ENCODE results near the gene NR2F2. TPM values are rescaled to one million over a fixed set of nuclear protein-coding genes. Genes with fewer than 3 reads are reported as not detected.
A peak's percentile ranks its signal among the peaks of the same experiment; 100 is the strongest.

The NR2F2 gene
- polyA plus RNA-seq, 1 donor from 2014 or later, result 0.07 TPM

DNA sequence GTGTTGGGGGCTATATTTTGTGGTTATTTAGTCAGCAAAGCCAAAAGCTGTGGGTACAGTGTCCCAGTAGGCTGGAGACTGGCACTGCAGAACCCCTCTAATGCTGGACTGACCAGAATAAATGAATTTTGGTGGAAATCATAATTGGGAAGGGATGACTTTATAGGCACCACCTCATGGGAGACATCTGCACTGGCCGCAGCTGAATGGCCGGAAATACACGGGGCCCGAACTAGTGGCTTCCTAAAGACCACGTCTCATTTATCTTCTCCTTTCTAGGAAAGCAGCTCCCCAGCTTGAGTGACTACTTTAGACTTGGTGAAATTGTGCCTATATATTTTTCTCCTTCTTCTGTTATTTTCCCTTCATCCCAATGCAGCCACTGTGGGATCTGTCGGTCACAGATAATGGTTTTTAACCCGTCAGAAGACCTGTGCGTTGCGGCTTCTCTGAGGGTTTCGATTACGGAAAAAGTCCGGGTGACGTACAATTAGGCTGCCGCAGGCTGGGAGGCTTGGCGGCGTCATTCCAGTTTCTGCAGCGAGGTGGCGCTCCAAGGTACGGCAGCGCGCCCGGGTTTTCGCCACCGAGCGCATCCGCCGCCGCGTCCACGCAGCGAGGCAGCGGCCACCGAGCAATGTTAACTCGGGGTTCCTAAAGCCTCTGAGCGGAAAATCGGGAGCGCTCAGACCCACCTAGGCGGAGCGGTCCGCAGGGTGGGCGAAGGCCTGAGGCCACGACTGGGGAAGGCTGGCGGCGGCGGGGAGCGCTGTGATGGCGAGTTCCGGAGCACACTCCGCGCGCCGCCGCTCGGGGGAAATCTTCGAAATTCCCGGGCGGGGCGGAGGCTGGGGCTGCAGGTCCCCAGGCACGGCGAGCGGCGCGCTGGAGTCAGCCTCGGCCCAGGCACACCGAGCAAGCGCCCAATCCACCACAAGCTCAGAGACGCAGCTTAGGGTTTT lies 26.3 kb downstream of the NR2F2 start:
- Histone ChIP-seq H3K9me2 (ENCODE audit: insufficient read depth, low read length) (no peaks in the 10 kb centered on the region), H3K4me3 (ENCODE audit: low read length) (peak overlapping the region; percentile 72), H3K79me2 (replicated peaks; ENCODE audit: insufficient read depth, low read length) (no peaks in the 10 kb centered on the region), H3K9ac (ENCODE audit: low read length) (peak overlapping the region; percentile 32), H2AFZ (ENCODE audit: low read depth, low read length) (no peak overlapping the region), H3K27ac (ENCODE audit: low read length) (no peak overlapping the region), H3K9me3 (ENCODE audit: low read length) (no peaks in the 10 kb centered on the region), H3K4me2 (ENCODE audit: low read length) (peak overlapping the region; percentile 56), H3K36me3 (ENCODE audit: insufficient read depth, low read length) (no peaks in the 10 kb centered on the region), H4K20me1 (ENCODE audit: insufficient read depth) (no peaks in the 10 kb centered on the region), H3F3A (ENCODE audit: insufficient read depth, low read length, poor library complexity, severe bottlenecking) (no peaks in the 10 kb centered on the region), H3K27me3 (ENCODE audit: insufficient read depth, low read depth, low read length) (peaks cover 100% of the 10 kb centered on the region)
- peak; percentile 15 for TF ChIP-seq POLR2AphosphoS5 (IDR thresholded peaks at IDR 0.05)
- no peak for TF ChIP-seq TAF1 (IDR thresholded peaks at IDR 0.05; ENCODE audit: low read depth)
- TF ChIP-seq SMC3 (conservative IDR thresholded peaks at IDR 0.05; ENCODE audit: poor library complexity), result peak; percentile 98
- TF ChIP-seq REST (IDR thresholded peaks at IDR 0.05; ENCODE audit: borderline replicate concordance), result no peak
- TF ChIP-seq CTCF (IDR thresholded peaks at IDR 0.05; ENCODE audit: poor library complexity, severe bottlenecking), result peak; percentile 96
- TF ChIP-seq RAD21 (conservative IDR thresholded peaks at IDR 0.05), result peak; percentile 93
- no peak for TF ChIP-seq EP300 (conservative IDR thresholded peaks at IDR 0.05; ENCODE audit: poor library complexity, severe bottlenecking)
- peak; percentile 54 for TF ChIP-seq EZH2 (IDR thresholded peaks at IDR 0.05; ENCODE audit: borderline replicate concordance, insufficient read depth, low read length, poor library complexity, severe bottlenecking)

DNA sequence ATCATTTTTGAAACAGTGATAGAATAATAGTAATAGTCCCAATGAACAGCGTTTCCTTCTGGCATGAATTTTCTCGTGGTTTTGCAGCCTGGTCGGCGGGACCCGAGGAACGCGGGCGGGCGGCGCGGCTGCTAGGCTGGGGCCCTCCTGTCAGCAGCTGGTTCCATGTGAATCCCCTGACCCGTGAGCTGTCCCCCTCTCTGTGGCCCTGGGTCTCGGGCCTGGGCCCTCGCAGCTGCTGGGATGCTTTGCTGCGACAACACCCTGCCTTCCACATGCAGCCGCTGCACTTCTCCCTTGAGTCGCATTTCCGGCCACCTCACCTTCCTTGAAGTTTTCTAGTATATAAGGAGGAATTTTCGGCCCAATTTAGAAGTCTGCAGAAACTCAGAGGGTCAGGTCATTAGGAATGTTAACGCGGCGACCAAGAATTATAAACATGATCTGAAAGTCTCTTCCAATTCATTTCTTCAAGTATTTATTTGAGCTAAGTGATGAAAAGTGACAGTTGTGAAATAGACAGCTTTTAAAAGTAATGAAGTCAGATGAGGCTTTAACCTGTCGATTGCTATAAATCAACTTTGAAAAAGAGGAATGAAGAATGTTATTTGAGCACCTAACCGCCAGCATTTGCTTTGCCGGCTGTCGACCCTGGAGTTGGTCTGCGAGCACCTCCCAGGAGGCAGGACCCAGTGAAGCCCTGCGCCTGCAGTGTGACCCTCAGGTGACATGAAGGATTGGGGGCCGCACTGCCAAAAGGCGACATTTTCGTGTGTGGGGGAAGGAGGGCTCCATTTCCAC lies 27.7 kb downstream of the NR2F2 start:
- Histone ChIP-seq H3F3A (ENCODE audit: insufficient read depth, low read length, poor library complexity, severe bottlenecking) (no peaks in the 10 kb centered on the region), H3K36me3 (ENCODE audit: insufficient read depth, low read length) (no peaks in the 10 kb centered on the region), H3K79me2 (replicated peaks; ENCODE audit: insufficient read depth, low read length) (no peaks in the 10 kb centered on the region), H4K20me1 (ENCODE audit: insufficient read depth) (no peaks in the 10 kb centered on the region), H3K4me3 (ENCODE audit: low read length) (no peak overlapping the region), H3K4me2 (ENCODE audit: low read length) (no peak overlapping the region), H2AFZ (ENCODE audit: low read depth, low read length) (no peak overlapping the region), H3K27me3 (ENCODE audit: insufficient read depth, low read depth, low read length) (peaks cover 100% of the 10 kb centered on the region), H3K9ac (ENCODE audit: low read length) (no peak overlapping the region), H3K9me3 (ENCODE audit: low read length) (no peaks in the 10 kb centered on the region), H3K27ac (ENCODE audit: low read length) (no peak overlapping the region), H3K9me2 (ENCODE audit: insufficient read depth, low read length) (no peaks in the 10 kb centered on the region)
- TF ChIP-seq MXI1 (conservative IDR thresholded peaks at IDR 0.05; ENCODE audit: poor library complexity, severe bottlenecking) (no peak), RAD21 (conservative IDR thresholded peaks at IDR 0.05) (no peak), POLR2AphosphoS5 (IDR thresholded peaks at IDR 0.05) (peak; percentile 4)

All from neural cell (in vitro differentiated cells).